Measurements from ENCODE around the gene EPHB1.

The EPHB1 gene

GRCh38 chr3:135172191-135172869, 377.3 kb downstream of the EPHB1 start:
- no peak for DNase-seq

GRCh38 chr3:135175728-135176277, 380.7 kb downstream of the EPHB1 start:
- DNase-seq, result no peak

GRCh38 chr3:135176881-135177280, 381.8 kb downstream of the EPHB1 start:
- DNase-seq, result no peak

- no peak for DNase-seq
Observed at GRCh38 chr3:135178566-135178965, 383.5 kb downstream of the EPHB1 start.

- no peak for DNase-seq
Observed at GRCh38 chr3:135181408-135181807, 386.3 kb downstream of the EPHB1 start.

DNA sequence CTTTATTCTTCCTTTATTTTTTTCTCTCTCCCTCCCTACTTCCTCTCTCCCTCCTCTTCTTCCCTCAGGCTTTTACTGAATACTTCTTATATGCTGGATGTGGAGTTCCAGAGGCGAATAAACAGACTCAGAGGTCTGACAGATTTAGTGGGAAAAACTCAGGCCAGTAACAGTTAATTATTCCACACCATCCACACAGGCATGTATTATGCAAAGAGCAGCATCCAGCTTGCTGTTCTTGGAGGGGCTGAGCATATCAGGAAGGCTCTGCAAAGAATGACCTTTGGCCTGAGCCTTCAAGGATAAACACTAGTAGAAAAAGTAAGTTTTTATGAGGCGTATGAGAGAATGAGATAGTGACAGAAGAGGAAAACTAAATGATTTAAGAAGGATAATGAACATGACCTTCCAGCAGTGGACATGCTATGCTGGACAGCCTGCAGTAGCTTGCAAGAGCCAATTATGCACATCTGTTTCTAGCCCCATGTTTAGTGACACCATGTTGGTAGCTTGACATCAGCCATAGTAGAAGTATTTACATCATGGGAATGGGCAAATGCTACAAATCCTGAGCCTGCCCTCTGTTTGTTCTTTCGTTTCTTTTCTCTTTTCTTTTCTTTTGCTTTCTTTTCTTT, 387.4 kb downstream of the EPHB1 start:
- no peak for DNase-seq

GRCh38 chr3:135190658-135191057, 395.6 kb downstream of the EPHB1 start:
- no peak for DNase-seq

DNA sequence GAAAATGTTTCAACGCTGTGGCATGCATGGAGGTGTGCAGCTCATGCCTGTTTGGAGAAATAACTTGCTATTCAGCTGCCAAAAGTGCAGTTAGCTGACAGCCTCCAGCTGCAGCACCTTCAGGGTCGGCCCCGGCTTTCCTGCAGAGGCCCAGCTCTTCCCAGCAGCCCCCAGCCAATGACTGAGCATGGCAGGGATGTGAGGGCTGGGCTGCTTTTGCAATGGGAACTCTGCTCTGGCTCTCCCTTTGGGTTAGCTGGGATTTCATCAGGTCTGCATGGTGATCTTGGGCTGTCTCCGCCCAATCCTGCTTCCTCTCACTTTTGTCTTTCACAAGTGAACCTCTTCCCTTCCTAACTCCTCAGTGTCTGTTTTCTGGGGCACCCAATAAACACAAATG, 396.6 kb downstream of the EPHB1 start:
- DNase-seq, result no peak

DNA sequence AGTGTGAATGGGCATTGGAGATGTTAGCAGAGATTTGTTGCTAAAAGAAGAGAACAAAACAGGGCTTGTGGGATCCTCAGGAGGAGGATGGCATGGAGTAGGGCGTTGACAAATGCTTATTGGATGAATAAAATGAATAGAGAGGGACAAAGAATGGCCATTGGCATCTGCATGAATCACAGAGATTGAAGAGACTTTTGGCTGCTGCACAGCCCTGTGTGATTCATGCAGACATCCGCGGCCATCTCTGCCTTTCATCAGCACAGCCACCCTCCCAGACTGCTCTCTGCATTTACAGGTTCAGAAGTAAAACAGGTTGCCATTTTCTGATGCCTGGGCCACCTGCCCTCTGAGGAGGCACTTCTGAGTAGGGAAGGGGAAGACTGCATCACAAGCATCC, 397.9 kb downstream of the EPHB1 start:
- no peak for DNase-seq

- DNase-seq, result no peak
Observed at GRCh38 chr3:135197246-135197645, 402.2 kb downstream of the EPHB1 start.

GRCh38 chr3:135197856-135198255, 402.8 kb downstream of the EPHB1 start:
- DNase-seq, result no peak

GRCh38 chr3:135199137-135199536, 404.1 kb downstream of the EPHB1 start:
- no peak for DNase-seq

GRCh38 chr3:135203026-135203425, 408.0 kb downstream of the EPHB1 start:
- no peak for DNase-seq

DNA sequence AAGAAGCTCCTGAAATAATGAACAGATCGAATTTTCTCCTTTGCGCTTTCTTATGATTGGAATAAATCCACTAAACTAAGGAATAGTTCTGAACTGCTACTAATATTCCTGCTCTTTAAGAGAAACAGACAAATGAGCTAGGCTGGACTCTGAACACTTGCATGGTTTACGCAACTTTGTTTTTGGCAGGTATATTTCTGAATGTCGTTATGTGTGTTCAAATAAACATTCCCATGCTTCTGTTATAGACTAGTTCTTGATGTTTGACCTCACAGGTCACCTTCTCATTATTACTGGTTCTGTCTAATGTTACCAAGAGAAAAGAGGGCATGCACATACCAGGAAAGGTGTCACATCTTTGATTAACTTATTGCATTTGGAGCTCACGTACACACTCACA, 418.2 kb downstream of the EPHB1 start:
- no peak for DNase-seq

DNA sequence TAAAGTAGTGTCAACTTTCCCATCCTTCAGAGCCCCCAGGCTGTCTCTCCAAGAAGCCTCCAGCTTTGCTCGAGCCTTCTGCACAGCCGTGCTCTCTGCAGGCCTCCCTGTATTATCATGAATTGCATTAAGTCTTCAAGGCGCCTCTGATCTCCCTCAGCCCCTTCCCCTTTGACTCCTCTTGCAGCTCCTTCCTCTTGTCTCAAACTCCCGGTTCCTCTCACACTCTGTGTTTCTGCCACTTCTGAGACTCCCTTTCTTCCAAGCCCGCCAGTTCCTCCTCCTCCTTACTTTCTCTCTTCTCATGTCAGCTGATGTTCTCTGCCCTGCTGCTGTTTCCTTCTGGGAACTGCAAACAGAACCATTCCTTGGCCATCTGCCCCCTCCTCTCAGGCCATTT, 418.8 kb downstream of the EPHB1 start:
- DNase-seq, result no peak

DNA sequence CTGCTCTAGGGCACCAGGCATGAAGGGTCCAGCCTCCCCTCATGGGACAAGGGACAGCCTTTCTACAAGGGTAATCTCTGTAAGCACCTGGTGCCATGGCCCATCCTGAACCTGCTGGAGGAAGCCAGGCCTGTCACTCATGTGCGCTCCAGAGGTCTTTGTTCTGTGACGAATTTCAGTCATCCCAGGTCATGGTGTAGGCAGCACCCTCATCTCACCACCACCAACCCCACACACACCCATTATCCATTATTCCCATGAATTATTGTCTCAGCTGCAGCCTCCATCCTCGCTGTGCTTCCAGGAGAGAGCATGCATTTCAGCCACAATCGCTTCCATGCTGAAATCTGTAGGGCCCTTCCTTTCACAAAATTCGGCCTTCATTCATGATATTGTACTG, 419.3 kb downstream of the EPHB1 start:
- DNase-seq, result no peak

DNA sequence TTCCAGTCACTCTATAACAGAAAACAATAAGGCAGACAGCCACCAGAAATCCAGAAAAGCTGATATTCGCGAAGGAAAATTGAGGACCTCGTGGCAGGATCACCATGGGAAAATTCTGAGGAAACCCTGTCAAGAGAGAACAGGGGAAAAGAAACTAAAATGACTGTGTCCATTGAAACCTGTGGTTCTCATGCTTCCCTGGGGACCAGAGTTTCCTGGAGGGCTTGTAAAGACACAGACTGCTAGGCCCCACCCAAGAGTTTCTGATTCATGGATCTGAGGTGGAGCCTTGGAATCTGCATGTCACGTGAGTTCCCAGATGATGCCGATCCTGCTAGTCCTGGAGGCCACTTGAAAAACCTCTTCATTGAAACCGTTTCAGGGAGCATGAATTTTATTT, 420.5 kb downstream of the EPHB1 start:
- no peak for DNase-seq

GRCh38 chr3:135216659-135217058, 421.6 kb downstream of the EPHB1 start:
- DNase-seq, result no peak

DNA sequence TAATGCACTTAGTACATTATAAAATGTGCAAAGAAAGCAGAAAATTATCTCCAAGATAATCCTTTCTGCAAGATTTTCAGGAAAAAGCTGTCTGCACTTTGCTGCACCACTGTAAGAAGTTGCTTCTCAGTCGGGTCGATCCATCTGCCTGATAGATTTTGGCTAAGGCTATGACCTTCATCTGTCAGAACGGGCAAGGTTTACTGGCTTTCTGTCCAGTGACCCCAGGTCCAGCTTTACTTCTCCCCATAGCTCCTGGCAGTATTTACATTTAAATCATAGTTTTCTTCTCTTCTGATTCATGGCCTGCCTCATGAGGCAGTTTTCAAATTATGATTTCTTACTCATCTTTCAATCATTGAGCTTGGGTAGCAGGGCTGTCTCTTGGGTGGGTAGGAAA, 422.7 kb downstream of the EPHB1 start:
- no peak for DNase-seq

- no peak for DNase-seq
Observed at GRCh38 chr3:135218304-135218703, 423.2 kb downstream of the EPHB1 start.

DNA sequence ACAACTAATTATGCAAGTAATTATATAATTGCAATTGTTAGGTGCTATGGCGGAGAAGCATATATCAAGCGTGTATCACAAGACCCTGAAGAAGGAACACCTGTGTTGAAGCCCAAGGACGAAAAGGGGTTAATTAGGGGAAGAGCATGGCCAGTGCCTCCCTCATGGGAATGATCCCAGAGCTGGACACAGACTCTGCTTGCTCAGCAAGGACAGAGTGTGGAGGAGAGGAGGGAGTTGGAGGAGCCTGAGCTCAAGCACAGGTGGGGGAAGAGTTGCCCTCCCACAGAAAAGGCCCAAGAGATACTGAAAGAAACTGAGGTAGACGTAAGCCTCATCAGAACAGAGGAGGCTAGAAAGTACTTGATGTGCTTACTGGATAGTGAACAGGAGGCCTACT, 423.7 kb downstream of the EPHB1 start:
- no peak for DNase-seq

DNA sequence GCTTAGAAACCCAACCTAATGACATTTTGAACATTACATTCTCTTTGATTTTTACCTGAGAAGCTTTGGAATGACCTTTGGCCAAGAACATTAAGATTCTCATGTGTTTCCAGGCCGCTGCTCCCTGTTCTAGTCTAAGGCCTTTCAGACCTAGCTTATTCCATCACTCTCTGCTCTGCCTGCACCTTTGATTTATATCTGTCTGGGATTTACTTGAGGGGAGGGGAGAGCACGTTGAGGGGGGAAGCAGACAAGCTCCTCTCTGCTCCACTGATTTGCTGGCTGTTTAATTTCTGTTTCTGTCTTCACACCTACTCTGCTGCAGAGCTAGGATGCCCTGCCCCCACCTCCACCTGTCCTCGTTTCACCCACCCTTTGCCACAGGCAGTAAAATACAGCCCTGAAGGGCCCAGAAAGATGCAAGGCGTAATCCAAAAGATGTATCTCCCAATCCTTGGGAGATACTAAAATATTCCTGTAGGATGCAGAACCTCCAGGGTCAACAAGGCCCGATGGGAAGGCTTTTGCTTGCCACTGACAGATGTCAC, 429.8 kb downstream of the EPHB1 start:
- DNase-seq, result no peak

DNA sequence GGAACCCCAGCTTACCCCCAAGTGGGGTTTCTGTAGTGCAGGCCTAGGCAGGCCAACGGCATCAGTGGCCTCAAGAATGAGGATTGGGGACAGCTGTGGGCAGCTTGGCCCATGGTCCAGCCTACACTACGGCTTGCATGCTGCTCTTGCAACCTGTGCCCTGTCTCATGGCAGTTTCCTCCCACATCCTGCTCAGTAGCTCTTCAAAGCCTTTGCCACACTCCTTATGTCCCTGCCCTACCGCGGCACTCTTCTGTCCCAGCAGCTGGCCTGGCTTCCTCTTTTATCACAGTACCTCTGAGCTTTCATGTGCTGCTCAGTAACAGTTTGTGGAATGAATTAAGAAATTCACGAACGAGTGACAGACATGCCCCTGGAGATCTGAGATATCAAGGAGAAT, 431.0 kb downstream of the EPHB1 start:
- DNase-seq, result no peak

- no peak for DNase-seq
Observed at GRCh38 chr3:135228201-135228600, 433.1 kb downstream of the EPHB1 start.

Data from effector CD4-positive, alpha-beta T cell (primary cell).